Subcutaneous abdominal adipose tissue (tissue), 5 donors: Measurements from ENCODE around the gene ABCC5.

Experiments
- H3K27ac ChIP-seq: one replicate; pipeline ENCODE4 v1.7.0; 2013; ENCODE audit warnings: low read depth, mild to moderate bottlenecking, inconsistent platforms, low read length, moderate library complexity
- H3K27me3 ChIP-seq, 5 donors: one replicate each; pipeline ENCODE4 v1.7.0; 2013; ENCODE audit warnings: low read length in 5 of 5, inconsistent platforms in 1 of 5; ENCODE audit not compliant: control insufficient read depth in 5 of 5, insufficient read depth in 4 of 5
- H3K36me3 ChIP-seq, 5 donors: one replicate each; pipeline ENCODE4 v1.7.0; 2013; ENCODE audit warnings: low read length in 5 of 5; ENCODE audit not compliant: control insufficient read depth in 5 of 5, insufficient read depth in 5 of 5
- H3K4me1 ChIP-seq, 5 donors: one replicate each; pipeline ENCODE4 v1.7.0; 2013; ENCODE audit warnings: low read length in 5 of 5, mild to moderate bottlenecking in 3 of 5, moderate library complexity in 1 of 5; ENCODE audit not compliant: control insufficient read depth in 5 of 5, insufficient read depth in 5 of 5
- H3K4me3 ChIP-seq, 5 donors: one replicate each; pipeline ENCODE4 v1.7.0; 2013; ENCODE audit warnings: low read length in 5 of 5, low read depth in 1 of 5
- H3K9ac ChIP-seq, 5 donors: one replicate each; pipeline ENCODE4 v1.7.0; 2013; ENCODE audit warnings: low read length in 5 of 5, mild to moderate bottlenecking in 4 of 5, moderate library complexity in 3 of 5
- H3K9me3 ChIP-seq, 5 donors: one replicate each; pipeline ENCODE4 v1.7.0; 2013; ENCODE audit warnings: low read length in 5 of 5; ENCODE audit not compliant: control insufficient read depth in 5 of 5
- donor health status: healthy.
- donor health status: healthy.
- donor health status: healthy.
- donor health status: healthy.
- donor health status: healthy.

The ABCC5 gene

GRCh38 chr3:184004476-184004875 is 13.2 kb downstream of the ABCC5 start:
- no peaks in the 10 kb centered on the region for H3K9me3 ChIP-seq
- peaks cover 4 to 32% (median 25%) of the 10 kb centered on the region in 5 donors for H3K4me1 ChIP-seq
- H3K36me3 ChIP-seq, result peaks cover 0 to 5% (median 4%) of the 10 kb centered on the region in 5 donors
- no peaks in the 10 kb centered on the region for H3K27me3 ChIP-seq
- no peak overlapping the region for H3K4me3 ChIP-seq
- H3K27ac ChIP-seq, result no peak overlapping the region
- H3K9ac ChIP-seq, result peak overlapping the region in 1 of 5 donors; percentile 35

GRCh38 chr3:184003187-184003967 is 14.3 kb downstream of the ABCC5 start:
- Histone ChIP-seq H3K27me3 (no peaks in the 10 kb centered on the region), H3K9ac (peak overlapping the region in 1 of 5 donors; percentile 35), H3K4me1 (peaks cover 4 to 32% (median 25%) of the 10 kb centered on the region in 5 donors), H3K36me3 (no peaks in the 10 kb centered on the region), H3K27ac (no peak overlapping the region), H3K4me3 (no peak overlapping the region), H3K9me3 (no peaks in the 10 kb centered on the region)

- no peaks in the 10 kb centered on the region for H3K36me3 ChIP-seq
- H3K27me3 ChIP-seq, result no peaks in the 10 kb centered on the region
- H3K9ac ChIP-seq, result no peak overlapping the region
- H3K4me3 ChIP-seq, result no peak overlapping the region
- H3K9me3 ChIP-seq, result no peaks in the 10 kb centered on the region
- no peak overlapping the region for H3K27ac ChIP-seq
- H3K4me1 ChIP-seq, result peaks cover 4 to 29% (median 25%) of the 10 kb centered on the region in 5 donors
These were observed 15.2 kb downstream of the ABCC5 start for GRCh38 chr3:184002469-184002868.

- Histone ChIP-seq H3K27me3 (no peaks in the 10 kb centered on the region), H3K36me3 (no peaks in the 10 kb centered on the region), H3K4me1 (peaks cover 4 to 29% (median 22%) of the 10 kb centered on the region in 5 donors), H3K27ac (no peak overlapping the region), H3K9me3 (no peaks in the 10 kb centered on the region), H3K4me3 (no peak overlapping the region), H3K9ac (no peak overlapping the region)
These were observed 15.9 kb downstream of the ABCC5 start for GRCh38 chr3:184001761-184002160.

GRCh38 chr3:183991403-183991802 is 26.3 kb downstream of the ABCC5 start:
- no peaks in the 10 kb centered on the region for H3K4me1 ChIP-seq
- H3K4me3 ChIP-seq, result no peak overlapping the region
- H3K9me3 ChIP-seq, result no peaks in the 10 kb centered on the region
- H3K9ac ChIP-seq, result no peak overlapping the region
- peaks cover 8 to 28% (median 24%) of the 10 kb centered on the region in 5 donors for H3K36me3 ChIP-seq
- no peak overlapping the region for H3K27ac ChIP-seq
- H3K27me3 ChIP-seq, result no peaks in the 10 kb centered on the region

- Histone ChIP-seq H3K9ac (no peak overlapping the region), H3K36me3 (peaks cover 19 to 50% (median 37%) of the 10 kb centered on the region in 5 donors), H3K27ac (no peak overlapping the region), H3K4me1 (no peaks in the 10 kb centered on the region), H3K4me3 (no peak overlapping the region), H3K9me3 (no peaks in the 10 kb centered on the region), H3K27me3 (no peaks in the 10 kb centered on the region)
These were observed 29.4 kb downstream of the ABCC5 start for GRCh38 chr3:183988216-183988790.

- H3K27me3 ChIP-seq, result no peaks in the 10 kb centered on the region
- no peaks in the 10 kb centered on the region for H3K9me3 ChIP-seq
- no peak overlapping the region for H3K27ac ChIP-seq
- H3K4me3 ChIP-seq, result no peak overlapping the region
- H3K9ac ChIP-seq, result no peak overlapping the region
- no peaks in the 10 kb centered on the region for H3K4me1 ChIP-seq
- H3K36me3 ChIP-seq, result peaks cover 19 to 62% (median 48%) of the 10 kb centered on the region in 5 donors
These were observed 30.6 kb downstream of the ABCC5 start for GRCh38 chr3:183987000-183987600.

GRCh38 chr3:183984749-183985729 is 32.6 kb downstream of the ABCC5 start:
- Histone ChIP-seq H3K9me3 (no peaks in the 10 kb centered on the region), H3K27ac (no peak overlapping the region), H3K36me3 (peaks cover 23 to 81% (median 56%) of the 10 kb centered on the region in 5 donors), H3K27me3 (no peaks in the 10 kb centered on the region), H3K9ac (no peak overlapping the region), H3K4me3 (no peak overlapping the region), H3K4me1 (no peaks in the 10 kb centered on the region)

- no peak overlapping the region for H3K27ac ChIP-seq
- H3K9me3 ChIP-seq, result no peaks in the 10 kb centered on the region
- no peaks in the 10 kb centered on the region for H3K27me3 ChIP-seq
- H3K4me1 ChIP-seq, result no peaks in the 10 kb centered on the region
- peaks cover 23 to 80% (median 56%) of the 10 kb centered on the region in 5 donors for H3K36me3 ChIP-seq
- no peak overlapping the region for H3K4me3 ChIP-seq
- H3K9ac ChIP-seq, result no peak overlapping the region
These were observed 33.5 kb downstream of the ABCC5 start for GRCh38 chr3:183984127-183984740.
